Kidney (tissue), 14 donors: ENCODE data around the gene SACS. TPM values are rescaled to one million over a fixed set of nuclear protein-coding genes. Genes with fewer than 3 reads are reported as not detected.

Experiments
- DNase-seq, 5 donors: peaks; one replicate each; pipeline ENCODE4 v3.0.0-alpha.2; 2013 to 2020
- FAIRE-seq: peaks from 2 replicates; lab custom pipeline; 2012; peaks lifted over from hg19 to GRCh38; lab: Jason Lieb, UNC
- H3K27ac ChIP-seq, 2 donors: one replicate each; pipeline ENCODE4 v1.7.0; 2013; ENCODE audit warnings: low read depth in 2 of 2, low read length in 2 of 2, inconsistent platforms in 1 of 2
- H3K27me3 ChIP-seq: one replicate; pipeline ENCODE4 v1.7.1; 2013; ENCODE audit warnings: low read length, inconsistent platforms; ENCODE audit not compliant: control insufficient read depth, insufficient read depth
- H3K36me3 ChIP-seq, 3 donors: one replicate each; pipeline versions ENCODE4 v1.7.0 to v1.7.1; 2013; ENCODE audit warnings: low read length in 3 of 3, control low read depth in 1 of 3, inconsistent platforms in 1 of 3; ENCODE audit not compliant: insufficient read depth in 3 of 3, control insufficient read depth in 2 of 3
- H3K4me1 ChIP-seq, 3 donors: one replicate each; pipeline versions ENCODE4 v1.7.0 to v1.7.1; 2013; ENCODE audit warnings: low read length in 3 of 3, inconsistent platforms in 1 of 3, low read depth in 1 of 3; ENCODE audit not compliant: control insufficient read depth in 2 of 3, insufficient read depth in 2 of 3
- H3K4me3 ChIP-seq, 3 donors: one replicate each; pipeline versions ENCODE4 v1.7.0 to v1.8.1; 2013; ENCODE audit warnings: low read length in 3 of 3, control low read depth in 1 of 3, inconsistent platforms in 1 of 3
- H3K9ac ChIP-seq, 3 donors: one replicate each; pipeline versions ENCODE4 v1.7.0 to v1.7.1; 2013; ENCODE audit warnings: low read length in 3 of 3, control low read depth in 1 of 3, inconsistent platforms in 1 of 3
- H3K9me3 ChIP-seq, 3 donors: one replicate each; pipeline versions ENCODE4 v1.7.0 to v1.7.1; 2013; ENCODE audit warnings: low read length in 3 of 3, control low read depth in 1 of 3, inconsistent platforms in 1 of 3; ENCODE audit not compliant: control insufficient read depth in 2 of 3, insufficient read depth in 1 of 3
- intact Hi-C: fragments of 100-400 bp; cut with DNase I; formaldehyde crosslinking; loops from one replicate; pipeline ENCODE4 v1.11.1; 2022
- polyA plus RNA-seq: library from polyadenylated mRNA; stranded (reverse); fragments of 350-450 nt; fragmentation: Illumina TruSeq; extraction: RNeasy Lipid Tissue Mini Kit (QIAGEN cat#74804); gene quantifications from one replicate; pipeline ENCODE4 v1.2.3, GENCODE V29; 2014; ENCODE audit warnings: low read depth, low replicate concordance; ENCODE audit not compliant: insufficient read depth
- total RNA-seq: library from RNA; stranded (reverse); fragmentation: NEBNext Ultra II Directional; extraction: Animal tissue kit (Norgen Biotek cat#: 25700); gene quantifications from one replicate; pipeline ENCODE4 v1.2.1, GENCODE V29; 2021
- TF ChIP-seq, protein P1 (sequence below): IDR thresholded peaks from 3 replicates; pipeline ENCODE4 v1.5.1; 2012; ENCODE audit warnings: mild to moderate bottlenecking, moderate library complexity, borderline replicate concordance; ENCODE audit not compliant: insufficient read depth; ENCODE audit errors: extremely low read depth
- donor health status: control.
- donor health status: control.
- donor health status: control.
- donor health status: control.
- donor health status: control.
- donor health status: DM: yes; HTN: yes; CAD: no.
- donor health status: Normal renal cell carcinoma (clear cell type).

The SACS gene
- total and polyA plus RNA-seq, 2 donors from 2014 or later: 0.58 to 12.5 TPM

DNA sequence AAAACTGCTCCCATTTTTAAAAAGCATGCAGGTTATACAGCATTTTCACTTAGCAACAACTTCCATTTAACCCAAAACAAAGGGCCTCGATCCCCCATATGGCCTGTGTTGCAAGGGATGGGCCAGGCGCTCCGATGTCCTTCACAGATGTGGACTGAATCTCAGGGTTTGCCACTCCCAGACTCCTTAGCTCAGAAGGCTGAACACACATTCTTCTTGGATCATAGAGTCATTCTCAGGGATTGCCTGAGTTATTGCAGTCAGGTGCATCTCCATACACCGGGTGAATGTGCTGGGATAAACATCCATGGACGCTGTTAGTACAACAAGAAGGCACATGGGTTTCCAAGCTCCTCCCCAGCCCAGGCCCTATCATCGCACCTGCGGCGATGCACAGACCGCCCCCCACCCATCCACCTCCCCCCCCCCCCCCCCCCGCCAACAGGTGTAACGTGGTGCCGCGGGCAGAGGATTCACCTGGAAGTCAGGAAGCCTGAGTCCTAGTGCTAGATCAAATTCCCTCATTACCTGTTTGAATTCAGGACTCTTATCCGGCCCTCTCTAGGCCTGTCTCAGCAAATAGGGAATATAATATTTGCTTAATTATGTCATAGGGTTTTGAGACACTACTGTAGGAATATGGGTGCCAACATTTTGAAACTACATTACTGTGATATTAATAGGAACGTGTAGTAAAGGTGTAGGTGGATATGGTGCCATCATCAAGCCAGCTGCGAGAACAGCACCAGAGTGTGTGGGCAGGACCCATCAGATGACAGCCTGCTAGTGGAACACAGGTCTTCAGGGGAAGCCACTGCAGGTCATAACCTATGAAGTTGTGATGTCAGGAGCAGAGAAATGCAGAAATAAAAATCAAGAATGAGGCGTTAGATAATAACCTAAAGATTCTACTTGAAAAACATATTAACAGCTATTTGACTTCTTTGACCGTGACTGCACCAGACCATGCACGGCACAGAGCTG is 110.9 kb downstream of the SACS start:
- no peaks in the 10 kb centered on the region for H3K9me3 ChIP-seq
- no peak overlapping the region for H3K4me3 ChIP-seq
- no peaks in the 10 kb centered on the region for H3K27me3 ChIP-seq
- no peak overlapping the region for H3K27ac ChIP-seq
- FAIRE-seq (no peak), DNase-seq (no peak)
- H3K4me1 ChIP-seq: no peaks in the 10 kb centered on the region
- TF ChIP-seq, protein P1, sequence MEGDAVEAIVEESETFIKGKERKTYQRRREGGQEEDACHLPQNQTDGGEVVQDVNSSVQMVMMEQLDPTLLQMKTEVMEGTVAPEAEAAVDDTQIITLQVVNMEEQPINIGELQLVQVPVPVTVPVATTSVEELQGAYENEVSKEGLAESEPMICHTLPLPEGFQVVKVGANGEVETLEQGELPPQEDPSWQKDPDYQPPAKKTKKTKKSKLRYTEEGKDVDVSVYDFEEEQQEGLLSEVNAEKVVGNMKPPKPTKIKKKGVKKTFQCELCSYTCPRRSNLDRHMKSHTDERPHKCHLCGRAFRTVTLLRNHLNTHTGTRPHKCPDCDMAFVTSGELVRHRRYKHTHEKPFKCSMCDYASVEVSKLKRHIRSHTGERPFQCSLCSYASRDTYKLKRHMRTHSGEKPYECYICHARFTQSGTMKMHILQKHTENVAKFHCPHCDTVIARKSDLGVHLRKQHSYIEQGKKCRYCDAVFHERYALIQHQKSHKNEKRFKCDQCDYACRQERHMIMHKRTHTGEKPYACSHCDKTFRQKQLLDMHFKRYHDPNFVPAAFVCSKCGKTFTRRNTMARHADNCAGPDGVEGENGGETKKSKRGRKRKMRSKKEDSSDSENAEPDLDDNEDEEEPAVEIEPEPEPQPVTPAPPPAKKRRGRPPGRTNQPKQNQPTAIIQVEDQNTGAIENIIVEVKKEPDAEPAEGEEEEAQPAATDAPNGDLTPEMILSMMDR: no peak
- H3K9ac ChIP-seq: no peak overlapping the region
- H3K36me3 ChIP-seq: no peaks in the 10 kb centered on the region
- intact Hi-C loops: no loop called here

DNA sequence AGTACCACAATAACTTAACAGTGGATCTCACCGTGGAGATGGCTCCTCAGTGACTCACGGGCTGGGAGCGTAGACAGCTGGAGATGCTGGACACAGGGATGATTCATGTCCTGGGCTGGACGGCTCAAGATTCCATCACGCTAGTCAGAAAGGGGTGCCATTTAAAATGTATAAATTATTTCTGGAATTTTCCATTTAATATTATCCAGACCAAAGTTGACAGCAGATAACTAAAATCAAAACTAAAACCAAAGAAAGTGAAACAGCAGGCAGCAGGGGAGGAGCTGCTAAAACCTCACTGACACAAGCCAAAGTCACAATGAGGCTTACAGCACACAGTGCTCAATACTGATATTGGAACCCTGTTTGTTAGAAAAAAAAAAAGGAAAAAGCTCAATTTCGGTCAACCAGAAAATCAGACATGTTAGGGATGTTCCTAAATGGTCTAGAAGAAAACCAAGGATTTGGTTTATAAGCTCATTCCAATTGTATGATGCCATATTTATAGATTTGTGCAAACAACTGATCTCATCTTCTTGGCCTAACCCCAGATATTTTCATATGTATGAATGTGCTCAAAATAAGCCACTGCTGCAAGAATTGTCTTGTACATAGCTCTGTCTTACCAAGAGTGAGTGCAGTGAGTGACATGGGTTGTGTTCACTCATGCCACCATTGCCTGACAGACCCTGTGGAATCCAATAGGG is 111.8 kb downstream of the SACS start:
- peak in 1 of 5 donors; percentile 77 for DNase-seq
- FAIRE-seq: no peak
- no peaks in the 10 kb centered on the region for H3K27me3 ChIP-seq
- no peak overlapping the region for H3K27ac ChIP-seq
- TF ChIP-seq, protein P1: no peak
- H3K9me3 ChIP-seq: no peaks in the 10 kb centered on the region
- no peaks in the 10 kb centered on the region for H3K36me3 ChIP-seq
- intact Hi-C loops: no loop called here
- no peak overlapping the region for H3K9ac ChIP-seq
- H3K4me1 ChIP-seq: no peaks in the 10 kb centered on the region
- peak overlapping the region; percentile 16 to 24 (median 22) for H3K4me3 ChIP-seq

DNA sequence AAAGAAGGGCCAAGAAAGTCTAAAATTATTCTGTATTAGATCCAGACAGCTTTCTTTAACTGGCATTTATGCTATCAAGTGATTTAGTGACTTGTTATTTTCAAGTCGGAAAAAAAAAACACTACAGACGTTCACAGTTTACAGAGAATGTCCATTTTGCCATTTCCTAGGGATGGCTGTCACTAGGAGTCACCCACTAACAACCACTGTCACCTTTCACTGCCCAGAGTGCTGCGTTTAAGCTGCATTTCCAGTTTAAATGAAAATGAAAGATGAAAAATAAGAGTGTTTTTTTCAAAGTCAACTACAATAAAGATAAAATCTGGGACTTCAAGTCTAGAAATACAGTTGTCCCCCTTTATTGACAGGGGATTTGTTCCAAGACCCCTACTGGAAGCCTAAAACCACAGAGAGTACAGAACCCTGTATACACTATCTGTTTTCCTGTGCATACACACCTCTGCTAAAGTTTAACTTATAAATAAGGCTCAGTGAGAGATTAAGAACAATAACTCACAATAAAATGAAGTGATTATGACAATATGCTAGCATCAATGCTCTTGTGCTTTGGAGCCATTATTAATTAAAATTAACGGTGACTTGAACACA is 112.5 kb downstream of the SACS start:
- intact Hi-C loops: no loop called here
- Histone ChIP-seq H3K9ac (no peak overlapping the region), H3K4me3 (peak overlapping the region in 2 of 3 donors; percentile 22 to 24), H3K36me3 (no peaks in the 10 kb centered on the region), H3K9me3 (no peaks in the 10 kb centered on the region), H3K27me3 (no peaks in the 10 kb centered on the region), H3K27ac (no peak overlapping the region), H3K4me1 (no peaks in the 10 kb centered on the region)
- DNase-seq: no peak
- TF ChIP-seq, protein P1: no peak
- no peak for FAIRE-seq
